GM12878 (cell line): ENCODE measurements around the gene FNIP1. TPM values are rescaled to one million over a fixed set of nuclear protein-coding genes. Genes with fewer than 3 reads are reported as not detected.
A peak's percentile ranks its signal among the peaks of the same experiment; 100 is the strongest.

Source experiments
- BMI1 ChIP-seq: fragments of 450-650 bp; IDR thresholded peaks from 2 replicates; pipeline ENCODE4 v1.6.1; 2016; ENCODE audit warnings: mild to moderate bottlenecking, moderate library complexity, borderline replicate concordance
- BRCA1 ChIP-seq: IDR thresholded peaks from 2 replicates; pipeline ENCODE4 v1.6.1; 2011; ENCODE audit warnings: low read depth, low read length, improper control_type of control experiment
- CREM ChIP-seq: IDR thresholded peaks from 2 replicates; pipeline ENCODE4 v1.6.1; 2014; ENCODE audit warnings: antibody characterized with exemption, low read depth
- DPF2 ChIP-seq: fragments of 450-650 bp; IDR thresholded peaks from 2 replicates; pipeline ENCODE4 v1.6.1; 2017; ENCODE audit warnings: mild to moderate bottlenecking
- FOXM1 ChIP-seq: IDR thresholded peaks from 2 replicates; pipeline ENCODE4 v1.6.1; 2012; ENCODE audit warnings: low read depth, mild to moderate bottlenecking, inconsistent platforms, low read length, moderate library complexity
- GATAD2B ChIP-seq: fragments of 450-650 bp; conservative IDR thresholded peaks from 2 replicates; pipeline ENCODE4 v1.6.1; 2017; ENCODE audit warnings: low read depth, mild to moderate bottlenecking, moderate library complexity
- JUND ChIP-seq: IDR thresholded peaks from 2 replicates; pipeline ENCODE4 v1.6.1; 2012; ENCODE audit warnings: low read depth, mild to moderate bottlenecking, low read length, improper control_type of control experiment, moderate library complexity
- KDM1A ChIP-seq: fragments of 200-600 bp; sonication (generic); IDR thresholded peaks from 2 replicates; pipeline ENCODE4 v1.6.1; 2016; ENCODE audit warnings: borderline replicate concordance
- KLF5 ChIP-seq: fragments of 450-650 bp; IDR thresholded peaks from 2 replicates; pipeline ENCODE4 v1.6.1; 2014; ENCODE audit warnings: mild to moderate bottlenecking; ENCODE audit not compliant: partially characterized antibody
- NBN ChIP-seq: fragments of 450-650 bp; IDR thresholded peaks from 2 replicates; pipeline ENCODE4 v1.6.1; 2016
- NFIC ChIP-seq: IDR thresholded peaks from 2 replicates; pipeline ENCODE4 v1.6.1; 2012; ENCODE audit warnings: low read depth, mild to moderate bottlenecking, inconsistent platforms, low read length, moderate library complexity
- NR2C2 ChIP-seq: IDR thresholded peaks from 2 replicates; pipeline ENCODE4 v1.6.1; 2011; ENCODE audit warnings: borderline replicate concordance, low read depth; ENCODE audit not compliant: control insufficient read depth, insufficient read length
- PKNOX1 ChIP-seq: fragments of 450-650 bp; IDR thresholded peaks from 2 replicates; pipeline ENCODE4 v1.6.1; 2016; ENCODE audit warnings: mild to moderate bottlenecking
- POLR2AphosphoS5 ChIP-seq: IDR thresholded peaks from 2 replicates; pipeline ENCODE4 v1.6.1; 2011; ENCODE audit warnings: mild to moderate bottlenecking, low read length, inconsistent platforms
- SMAD5 ChIP-seq: IDR thresholded peaks from 2 replicates; pipeline ENCODE4 v1.6.1; 2016; ENCODE audit warnings: antibody characterized with exemption, low read depth
- SPI1 ChIP-seq: IDR thresholded peaks from 2 replicates; pipeline ENCODE4 v1.6.1; 2011; ENCODE audit warnings: low read depth, mild to moderate bottlenecking, low read length, moderate library complexity, borderline replicate concordance; ENCODE audit not compliant: insufficient read depth
- SUZ12 ChIP-seq: fragments of 200-600 bp; sonication (generic); IDR thresholded peaks from one replicate; pipeline ENCODE4 v1.6.1; 2018; ENCODE audit warnings: antibody characterized with exemption, mild to moderate bottlenecking; ENCODE audit not compliant: unreplicated experiment
- YY1 ChIP-seq: IDR thresholded peaks from 2 replicates; pipeline ENCODE4 v1.6.1; 2011; ENCODE audit warnings: low read depth, mild to moderate bottlenecking, low read length
- ZNF217 ChIP-seq: fragments of 450-650 bp; IDR thresholded peaks from 2 replicates; pipeline ENCODE4 v1.6.1; 2017; ENCODE audit warnings: antibody characterized with exemption, mild to moderate bottlenecking
- polyA plus RNA-seq, 11 experiments: library from polyadenylated mRNA; depleted of rRNA in 4 of 11; unstranded in 6 of 11; stranded (reverse) in 5 of 11; fragments of >200 nt; fragmentation: Nextera tagmentation in 4 of 11; fragmentation: Illumina TruSeq in 1 of 11; extraction: Ambion mirVana in 4 of 11; extraction: Trizol in 1 of 11; gene quantifications; 1 replicate in 1 of 11; 2 replicates in 10 of 11; pipeline versions ENCODE4 v1.2.1 to v1.2.3, GENCODE V29; 2011 to 2016; ENCODE audit warnings: inconsistent platforms in 2 of 11, missing spikeins in 2 of 11, low read depth in 1 of 11
- total RNA-seq, 4 experiments: library from RNA; depleted of rRNA in 3 of 4; stranded (reverse); fragments of >200 nt in 3 of 4; fragmentation: Illumina TruSeq in 1 of 4; extraction: Trizol in 1 of 4; gene quantifications; 2 replicates each; pipeline versions ENCODE4 v1.2.1 to v1.2.3, GENCODE V29; 2013 to 2021
- TF ChIP-seq, protein P1 (sequence below): fragments of 450-650 bp; formaldehyde crosslinking; IDR thresholded peaks from 2 replicates; pipeline ENCODE4 v1.5.0; 2022; ENCODE audit warnings: mild to moderate bottlenecking, missing genetic modification characterization
- TF ChIP-seq, protein P2 (sequence below): fragments of 450-650 bp; conservative IDR thresholded peaks from 2 replicates; pipeline ENCODE4 v1.6.1; 2017; ENCODE audit warnings: mild to moderate bottlenecking, moderate library complexity
- TF ChIP-seq, protein P3 (sequence below): IDR thresholded peaks from 2 replicates; pipeline ENCODE4 v1.6.1; 2011; ENCODE audit warnings: low read depth, low read length, improper control_type of control experiment, borderline replicate concordance
- TF ChIP-seq, protein P4 (sequence below): IDR thresholded peaks from 2 replicates; pipeline ENCODE4 v1.6.1; 2012; ENCODE audit warnings: low read depth, low read length, improper control_type of control experiment

Gene FNIP1
- total and polyA plus RNA-seq, 10 of the 15 experiments (the other 5 are each of a cell fraction or from before 2014, with no cell fraction given), result 4.3 to 18.0 (median 14.0) TPM

GRCh38 chr5:131635684-131636572 lies 160.9 kb downstream of the FNIP1 start (continued):
- TF ChIP-seq, protein P1, sequence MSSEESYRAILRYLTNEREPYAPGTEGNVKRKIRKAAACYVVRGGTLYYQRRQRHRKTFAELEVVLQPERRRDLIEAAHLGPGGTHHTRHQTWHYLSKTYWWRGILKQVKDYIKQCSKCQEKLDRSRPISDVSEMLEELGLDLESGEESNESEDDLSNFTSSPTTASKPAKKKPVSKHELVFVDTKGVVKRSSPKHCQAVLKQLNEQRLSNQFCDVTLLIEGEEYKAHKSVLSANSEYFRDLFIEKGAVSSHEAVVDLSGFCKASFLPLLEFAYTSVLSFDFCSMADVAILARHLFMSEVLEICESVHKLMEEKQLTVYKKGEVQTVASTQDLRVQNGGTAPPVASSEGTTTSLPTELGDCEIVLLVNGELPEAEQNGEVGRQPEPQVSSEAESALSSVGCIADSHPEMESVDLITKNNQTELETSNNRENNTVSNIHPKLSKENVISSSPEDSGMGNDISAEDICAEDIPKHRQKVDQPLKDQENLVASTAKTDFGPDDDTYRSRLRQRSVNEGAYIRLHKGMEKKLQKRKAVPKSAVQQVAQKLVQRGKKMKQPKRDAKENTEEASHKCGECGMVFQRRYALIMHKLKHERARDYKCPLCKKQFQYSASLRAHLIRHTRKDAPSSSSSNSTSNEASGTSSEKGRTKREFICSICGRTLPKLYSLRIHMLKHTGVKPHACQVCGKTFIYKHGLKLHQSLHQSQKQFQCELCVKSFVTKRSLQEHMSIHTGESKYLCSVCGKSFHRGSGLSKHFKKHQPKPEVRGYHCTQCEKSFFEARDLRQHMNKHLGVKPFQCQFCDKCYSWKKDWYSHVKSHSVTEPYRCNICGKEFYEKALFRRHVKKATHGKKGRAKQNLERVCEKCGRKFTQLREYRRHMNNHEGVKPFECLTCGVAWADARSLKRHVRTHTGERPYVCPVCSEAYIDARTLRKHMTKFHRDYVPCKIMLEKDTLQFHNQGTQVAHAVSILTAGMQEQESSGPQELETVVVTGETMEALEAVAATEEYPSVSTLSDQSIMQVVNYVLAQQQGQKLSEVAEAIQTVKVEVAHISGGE (CRISPR knock-in tag), result no peak
- TF ChIP-seq FOXM1, result peak; percentile 12; the same call in 1 of the 2 replicates
- TF ChIP-seq YY1, result no peak
- TF ChIP-seq PKNOX1, result no peak
- TF ChIP-seq, protein P2, sequence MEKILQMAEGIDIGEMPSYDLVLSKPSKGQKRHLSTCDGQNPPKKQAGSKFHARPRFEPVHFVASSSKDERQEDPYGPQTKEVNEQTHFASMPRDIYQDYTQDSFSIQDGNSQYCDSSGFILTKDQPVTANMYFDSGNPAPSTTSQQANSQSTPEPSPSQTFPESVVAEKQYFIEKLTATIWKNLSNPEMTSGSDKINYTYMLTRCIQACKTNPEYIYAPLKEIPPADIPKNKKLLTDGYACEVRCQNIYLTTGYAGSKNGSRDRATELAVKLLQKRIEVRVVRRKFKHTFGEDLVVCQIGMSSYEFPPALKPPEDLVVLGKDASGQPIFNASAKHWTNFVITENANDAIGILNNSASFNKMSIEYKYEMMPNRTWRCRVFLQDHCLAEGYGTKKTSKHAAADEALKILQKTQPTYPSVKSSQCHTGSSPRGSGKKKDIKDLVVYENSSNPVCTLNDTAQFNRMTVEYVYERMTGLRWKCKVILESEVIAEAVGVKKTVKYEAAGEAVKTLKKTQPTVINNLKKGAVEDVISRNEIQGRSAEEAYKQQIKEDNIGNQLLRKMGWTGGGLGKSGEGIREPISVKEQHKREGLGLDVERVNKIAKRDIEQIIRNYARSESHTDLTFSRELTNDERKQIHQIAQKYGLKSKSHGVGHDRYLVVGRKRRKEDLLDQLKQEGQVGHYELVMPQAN, result 0 out of 2 replicates have a peak, but pooled peaks have one; percentile 56
- TF ChIP-seq GATAD2B, result 0 out of 2 replicates have a peak, but pooled peaks have one; percentile 10
- no peak for TF ChIP-seq NR2C2
- no peak for TF ChIP-seq SPI1
- TF ChIP-seq, protein P3, sequence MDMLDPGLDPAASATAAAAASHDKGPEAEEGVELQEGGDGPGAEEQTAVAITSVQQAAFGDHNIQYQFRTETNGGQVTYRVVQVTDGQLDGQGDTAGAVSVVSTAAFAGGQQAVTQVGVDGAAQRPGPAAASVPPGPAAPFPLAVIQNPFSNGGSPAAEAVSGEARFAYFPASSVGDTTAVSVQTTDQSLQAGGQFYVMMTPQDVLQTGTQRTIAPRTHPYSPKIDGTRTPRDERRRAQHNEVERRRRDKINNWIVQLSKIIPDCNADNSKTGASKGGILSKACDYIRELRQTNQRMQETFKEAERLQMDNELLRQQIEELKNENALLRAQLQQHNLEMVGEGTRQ, result no peak
- TF ChIP-seq ZNF217, result no peak
- TF ChIP-seq KLF5, result no peak
- TF ChIP-seq KDM1A, result no peak
- TF ChIP-seq SMAD5, result peak; percentile 71; the same call in 1 of the 2 replicates
- TF ChIP-seq DPF2, result 0 out of 2 replicates have a peak, but pooled peaks have one; percentile 39
- TF ChIP-seq JUND, result no peak
- peak; percentile 33; the same call in 1 of the 2 replicates for TF ChIP-seq NBN
- TF ChIP-seq CREM, result peak; percentile 37; the same call in 1 of the 2 replicates
- no peak for TF ChIP-seq BMI1
- TF ChIP-seq, protein P4, sequence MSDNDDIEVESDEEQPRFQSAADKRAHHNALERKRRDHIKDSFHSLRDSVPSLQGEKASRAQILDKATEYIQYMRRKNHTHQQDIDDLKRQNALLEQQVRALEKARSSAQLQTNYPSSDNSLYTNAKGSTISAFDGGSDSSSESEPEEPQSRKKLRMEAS, result no peak
- TF ChIP-seq SUZ12, result no peak
- TF ChIP-seq NFIC, result no peak
- no peak for TF ChIP-seq BRCA1
- TF ChIP-seq POLR2AphosphoS5, result peak; percentile 61
